Hematopoietic multipotent progenitor cell treated with erythropoietin and hydrocortisone succinate and interleukin-3 and kit ligand, for 4 days (in vitro differentiated cells): ENCODE results near the gene CTTNBP2NL.
A peak's percentile ranks its signal among the peaks of the same experiment; 100 is the strongest.
"Not testable (repeated sequence)": the region's sequence is repeated elsewhere in the genome, so short reads cannot be mapped to it uniquely, and the experiment has no call there.

Source experiments
- DNase-seq: peaks from one replicate; pipeline ENCODE4 v3.0.0-alpha.2; 2015

Gene CTTNBP2NL

GRCh38 chr1:112466078-112466660 is 70.2 kb downstream of the CTTNBP2NL start:
- peak; percentile 95 for DNase-seq

GRCh38 chr1:112470324-112470723 is 74.3 kb downstream of the CTTNBP2NL start:
- not testable (repeated sequence) for DNase-seq

- no peak for DNase-seq
Observed at GRCh38 chr1:112470966-112471365, 75.0 kb downstream of the CTTNBP2NL start.

- no peak for DNase-seq
Observed at GRCh38 chr1:112472142-112472541, 76.1 kb downstream of the CTTNBP2NL start.

GRCh38 chr1:112477550-112477949 is 81.5 kb downstream of the CTTNBP2NL start:
- no peak for DNase-seq

GRCh38 chr1:112478314-112478713 is 82.3 kb downstream of the CTTNBP2NL start:
- DNase-seq, result no peak

- not testable (repeated sequence) for DNase-seq
Observed at GRCh38 chr1:112486063-112486462, 90.0 kb downstream of the CTTNBP2NL start.

- DNase-seq, result not testable (repeated sequence)
Observed at GRCh38 chr1:112487686-112488085, 91.7 kb downstream of the CTTNBP2NL start.

GRCh38 chr1:112488141-112488540 is 92.1 kb downstream of the CTTNBP2NL start:
- no peak for DNase-seq

GRCh38 chr1:112492076-112492475 is 96.1 kb downstream of the CTTNBP2NL start:
- DNase-seq, result peak; percentile 28

GRCh38 chr1:112493351-112493750 is 97.3 kb downstream of the CTTNBP2NL start:
- DNase-seq, result no peak

- no peak for DNase-seq
Observed at GRCh38 chr1:112496290-112496689, 100.3 kb downstream of the CTTNBP2NL start.

GRCh38 chr1:112501810-112502641 is 106.0 kb downstream of the CTTNBP2NL start:
- peak; percentile 72 for DNase-seq

- no peak for DNase-seq
Observed at GRCh38 chr1:112502826-112503225, 106.8 kb downstream of the CTTNBP2NL start.

- no peak for DNase-seq
Observed at GRCh38 chr1:112504001-112504660, 108.1 kb downstream of the CTTNBP2NL start.

GRCh38 chr1:112504661-112505399 is 108.8 kb downstream of the CTTNBP2NL start:
- DNase-seq, result no peak

- DNase-seq, result no peak
Observed at GRCh38 chr1:112505400-112505785, 109.4 kb downstream of the CTTNBP2NL start.

- no peak for DNase-seq
Observed at GRCh38 chr1:112505878-112506277, 109.9 kb downstream of the CTTNBP2NL start.

GRCh38 chr1:112506306-112506705 is 110.3 kb downstream of the CTTNBP2NL start:
- DNase-seq, result no peak

- DNase-seq, result no peak
Observed at GRCh38 chr1:112506731-112507130, 110.7 kb downstream of the CTTNBP2NL start.

GRCh38 chr1:112507336-112507735 is 111.3 kb downstream of the CTTNBP2NL start:
- no peak for DNase-seq

- DNase-seq, result no peak
Observed at GRCh38 chr1:112507921-112508277, 111.9 kb downstream of the CTTNBP2NL start.
